ENCODE results near the gene NIP7. TPM values are rescaled to one million over a fixed set of nuclear protein-coding genes. Genes with fewer than 3 reads are reported as not detected.

NIP7 gene
- total RNA-seq, 1 donor: 27.9 TPM

GRCh38 chr16:69386596-69386995 is 47.0 kb downstream of the NIP7 start:
- TF ChIP-seq CTCF (IDR thresholded peaks at IDR 0.05; ENCODE audit: insufficient read depth, low read length): no peak
- H3K4me3 ChIP-seq (ENCODE audit: low read depth, low read length): no peak overlapping the region

More at GRCh38 chr16:69386596-69386995, 47.0 kb downstream of the NIP7 start:
- peak; percentile 50 for DNase-seq (ENCODE audit: low read depth)

Other genes starting within 250 kb of the NIP7 start
- gene HAS3, start 234.1 kb upstream of the NIP7 start, total RNA-seq (ENCODE audit: low replicate concordance): 0.81 TPM in 1 of 2 replicates, not detected in the other
- 20.0 and 90.6 TPM in 2 replicates for gene CHTF8, start 207.2 kb upstream of the NIP7 start, total RNA-seq (ENCODE audit: low replicate concordance)
- 19.5 and 29.3 TPM in 2 replicates for gene UTP4, start 207.1 kb upstream of the NIP7 start, total RNA-seq (ENCODE audit: low replicate concordance)
- 23.8 and 40.6 TPM in 2 replicates for gene SNTB2, start 152.6 kb upstream of the NIP7 start, total RNA-seq (ENCODE audit: low replicate concordance)
- gene VPS4A, start 28.4 kb upstream of the NIP7 start, total RNA-seq (ENCODE audit: low replicate concordance): 24.6 and 31.2 TPM in 2 replicates
- gene PDF, start 9.2 kb upstream of the NIP7 start, total RNA-seq (ENCODE audit: low replicate concordance): 16.9 and 26.7 TPM in 2 replicates
- gene COG8, start 208 bp upstream of the NIP7 start, total RNA-seq (ENCODE audit: low replicate concordance): 19.7 and 51.5 TPM in 2 replicates
- 0.36 TPM in 1 of 2 replicates, not detected in the other for gene TMED6, start 12.0 kb downstream of the NIP7 start, total RNA-seq (ENCODE audit: low replicate concordance)
- 20.6 and 22.2 TPM in 2 replicates for gene TERF2, start 46.2 kb downstream of the NIP7 start, total RNA-seq (ENCODE audit: low replicate concordance)
- gene CYB5B, start 84.8 kb downstream of the NIP7 start, total RNA-seq (ENCODE audit: low replicate concordance): 31.0 and 99.4 TPM in 2 replicates
- 16.1 and 53.9 TPM in 2 replicates for gene NFAT5, start 226.2 kb downstream of the NIP7 start, total RNA-seq (ENCODE audit: low replicate concordance)

Data from fibroblast of the aortic adventitia (primary cell).